Lower lobe of right lung (tissue), 2 donors: ENCODE measurements around the gene LRRC47. TPM values are rescaled to one million over a fixed set of nuclear protein-coding genes. Genes with fewer than 3 reads are reported as not detected.

Experiments
- ATAC-seq, 2 donors: fragments of 200-7000 bp; cut with Tn5 transposase; one replicate each; pipeline ENCODE4 v1.9.1; 2020 to 2022; ENCODE audit warnings: mild to moderate bottlenecking in 2 of 2, moderate library complexity in 2 of 2
- DNase-seq: peaks from one replicate; pipeline ENCODE4 v3.0.0-alpha.2; 2020
- H3K27ac ChIP-seq: fragments of 200-600 bp; one replicate; pipeline ENCODE4 v1.8.0; 2022
- H3K27me3 ChIP-seq: fragments of 200-600 bp; one replicate; pipeline ENCODE4 v1.8.0; 2022; ENCODE audit warnings: low read depth
- H3K36me3 ChIP-seq: fragments of 200-600 bp; one replicate; pipeline ENCODE4 v1.8.0; 2022; ENCODE audit warnings: mild to moderate bottlenecking
- H3K4me1 ChIP-seq: fragments of 200-600 bp; one replicate; pipeline ENCODE4 v1.8.0; 2022
- H3K4me3 ChIP-seq: fragments of 200-600 bp; one replicate; pipeline ENCODE4 v1.8.0; 2022; ENCODE audit warnings: mild to moderate bottlenecking
- H3K9me3 ChIP-seq: fragments of 200-600 bp; one replicate; pipeline ENCODE4 v1.8.0; 2022
- CTCF ChIP-seq: fragments of 200-600 bp; IDR thresholded peaks from one replicate; pipeline ENCODE4 v1.8.0; 2022; ENCODE audit warnings: antibody characterized with exemption, mild to moderate bottlenecking
- intact Hi-C: fragments of 100-400 bp; cut with DNase I; formaldehyde crosslinking; loops from one replicate; pipeline ENCODE4 v1.11.0; 2022
- total RNA-seq: library from RNA; stranded (reverse); fragmentation: NEBNext Ultra II Directional; extraction: Animal tissue kit (Norgen Biotek cat#: 25700); gene quantifications from one replicate; pipeline ENCODE4 v1.2.1, GENCODE V29; 2021
- donor health status: DM: no; HTN: yes; CAD: no; lungs with severe emphysema.

LRRC47 gene
- total RNA-seq, 1 donor from 2014 or later, result 34.4 TPM

- Histone ChIP-seq H3K9me3 (peaks cover 8% of the 10 kb centered on the region), H3K4me3 (no peak overlapping the region), H3K4me1 (no peaks in the 10 kb centered on the region), H3K27ac (no peak overlapping the region), H3K27me3 (no peaks in the 10 kb centered on the region), H3K36me3 (peaks cover 85% of the 10 kb centered on the region)
- DNase-seq (no peak), ATAC-seq (no peak)
- intact Hi-C loops, result no loop called here
- TF ChIP-seq CTCF, result no peak
Measured at GRCh38 chr1:3837200-3837599, 40.9 kb upstream of the LRRC47 start.

- intact Hi-C loops, result no loop called here
- H3K4me1 ChIP-seq, result no peaks in the 10 kb centered on the region
- ATAC-seq (no peak), DNase-seq (no peak)
- no peak overlapping the region for H3K27ac ChIP-seq
- no peak overlapping the region for H3K4me3 ChIP-seq
- peaks cover 86% of the 10 kb centered on the region for H3K36me3 ChIP-seq
- no peaks in the 10 kb centered on the region for H3K27me3 ChIP-seq
- no peak for TF ChIP-seq CTCF
- peaks cover 8% of the 10 kb centered on the region for H3K9me3 ChIP-seq
Measured at GRCh38 chr1:3836421-3836820, 40.1 kb upstream of the LRRC47 start.

- DNase-seq, result no peak
- intact Hi-C loops, result no loop called here
- TF ChIP-seq CTCF, result no peak
- Histone ChIP-seq H3K27me3 (no peaks in the 10 kb centered on the region), H3K9me3 (peaks cover 8% of the 10 kb centered on the region), H3K4me1 (no peaks in the 10 kb centered on the region), H3K27ac (no peak overlapping the region), H3K36me3 (peaks cover 86% of the 10 kb centered on the region), H3K4me3 (no peak overlapping the region)
- no peak for ATAC-seq
Measured at GRCh38 chr1:3834701-3835100, 38.4 kb upstream of the LRRC47 start.

DNA sequence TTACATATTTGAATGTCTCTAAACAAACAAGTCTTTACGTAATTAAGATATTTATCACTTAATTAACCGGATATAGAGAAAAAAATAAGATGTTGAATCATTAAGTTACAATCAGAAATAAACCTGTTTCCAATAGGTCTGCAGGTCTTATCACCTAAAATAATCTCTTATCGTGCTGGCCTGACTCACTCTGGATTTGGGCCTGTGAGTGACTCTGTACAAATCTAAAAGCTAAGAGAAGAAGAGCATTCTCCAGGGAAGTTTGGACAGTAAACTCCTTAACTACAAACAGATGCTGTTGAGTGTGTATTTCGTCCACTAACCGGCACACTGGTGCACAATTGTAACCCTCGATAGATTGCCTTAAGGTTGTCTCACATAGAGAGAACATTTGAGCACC lies 35.4 kb upstream of the LRRC47 start:
- Histone ChIP-seq H3K36me3 (peaks cover 86% of the 10 kb centered on the region), H3K27me3 (no peaks in the 10 kb centered on the region), H3K9me3 (no peaks in the 10 kb centered on the region), H3K4me3 (no peak overlapping the region), H3K27ac (no peak overlapping the region), H3K4me1 (no peaks in the 10 kb centered on the region)
- no peak for DNase-seq
- no peak for ATAC-seq
- intact Hi-C loops, result no loop called here
- TF ChIP-seq CTCF, result no peak

- no peak overlapping the region for H3K4me3 ChIP-seq
- DNase-seq, result no peak
- H3K4me1 ChIP-seq, result no peaks in the 10 kb centered on the region
- TF ChIP-seq CTCF, result no peak
- no peak overlapping the region for H3K27ac ChIP-seq
- intact Hi-C loops, result no loop called here
- peaks cover 93% of the 10 kb centered on the region for H3K36me3 ChIP-seq
- no peaks in the 10 kb centered on the region for H3K9me3 ChIP-seq
- no peak for ATAC-seq
- no peaks in the 10 kb centered on the region for H3K27me3 ChIP-seq
Measured at GRCh38 chr1:3828391-3828790, 32.1 kb upstream of the LRRC47 start.

GRCh38 chr1:3827813-3828307 lies 31.6 kb upstream of the LRRC47 start:
- intact Hi-C loops, result no loop called here
- Histone ChIP-seq H3K27ac (no peak overlapping the region), H3K9me3 (no peaks in the 10 kb centered on the region), H3K4me3 (no peak overlapping the region), H3K4me1 (no peaks in the 10 kb centered on the region), H3K27me3 (no peaks in the 10 kb centered on the region), H3K36me3 (peaks cover 95% of the 10 kb centered on the region)
- no peak for TF ChIP-seq CTCF
- ATAC-seq, result no peak
- no peak for DNase-seq
